T-helper 2 cell treated with Interferon-gamma antibody and Interleukin-4, amounts not matched to agents 100 ng/mL and 5 ng/mL, for 36 hours (primary cell): ENCODE results near the gene PPP2R2C. TPM values are rescaled to one million over a fixed set of nuclear protein-coding genes. Genes with fewer than 3 reads are reported as not detected.

Experiments
- intact Hi-C: fragments of 100-400 bp; cut with micrococcal nuclease; formaldehyde crosslinking; loops from one replicate; pipeline ENCODE4 v1.15.1; 2023
- total RNA-seq: library from RNA; stranded (reverse); gene quantifications from 2 replicates; pipeline ENCODE4 v1.2.3, GENCODE V29; 2022

PPP2R2C gene
- total RNA-seq, 1 donor from 2014 or later: not detected

GRCh38 chr4:6273661-6273990 is 198.8 kb downstream of the PPP2R2C start:
- intact Hi-C loops: no loop called here

GRCh38 chr4:6272863-6273660 is 199.4 kb downstream of the PPP2R2C start:
- intact Hi-C loops: no loop called here

GRCh38 chr4:6271701-6272465 is 200.5 kb downstream of the PPP2R2C start:
- intact Hi-C loops: no loop called here

GRCh38 chr4:6271206-6271605 is 201.2 kb downstream of the PPP2R2C start:
- intact Hi-C loops: no loop called here

GRCh38 chr4:6270636-6271121 is 201.7 kb downstream of the PPP2R2C start:
- intact Hi-C loops: no loop called here

Other genes with a start within 250 kb of the PPP2R2C start
- 2.3 and 2.6 TPM in 2 replicates for gene WFS1, start 202.8 kb downstream of the PPP2R2C start, total RNA-seq
- 27.5 and 27.8 TPM in 2 replicates for gene MAN2B2, start 102.6 kb upstream of the PPP2R2C start, total RNA-seq
- 100 and 102 TPM in 2 replicates for gene MRFAP1, start 168.1 kb upstream of the PPP2R2C start, total RNA-seq
- 34.1 and 37.1 TPM in 2 replicates for gene S100P, start 221.3 kb upstream of the PPP2R2C start, total RNA-seq
- gene MRFAP1L1, start 237.3 kb upstream of the PPP2R2C start, total RNA-seq: 70.2 TPM in 2 replicates
- 15.3 and 17.4 TPM in 2 replicates for gene BLOC1S4, start 243.6 kb upstream of the PPP2R2C start, total RNA-seq